Duodenal mucosa (tissue), 2 donors: ENCODE data around the gene S100Z.
"Not testable (repeated sequence)": the region's sequence is repeated elsewhere in the genome, so short reads cannot be mapped to it uniquely, and the experiment has no call there.

ENCODE experiments used
- H3K27ac ChIP-seq: one replicate; pipeline ENCODE4 v1.7.0; 2013; ENCODE audit warnings: low read depth, low read length
- H3K27me3 ChIP-seq, 2 donors: one replicate each; pipeline ENCODE4 v1.7.0; 2013; ENCODE audit warnings: low read length in 2 of 2, control low read depth in 1 of 2; ENCODE audit not compliant: insufficient read depth in 2 of 2, control insufficient read depth in 1 of 2
- H3K36me3 ChIP-seq, 2 donors: one replicate each; pipeline ENCODE4 v1.7.0; 2013; ENCODE audit warnings: low read length in 2 of 2, control low read depth in 1 of 2; ENCODE audit not compliant: insufficient read depth in 2 of 2, control insufficient read depth in 1 of 2
- H3K4me1 ChIP-seq, 2 donors: one replicate each; pipeline ENCODE4 v1.7.0; 2013; ENCODE audit warnings: low read length in 2 of 2, control low read depth in 1 of 2; ENCODE audit not compliant: insufficient read depth in 2 of 2, control insufficient read depth in 1 of 2
- H3K4me3 ChIP-seq, 2 donors: one replicate each; pipeline ENCODE4 v1.7.0; 2013; ENCODE audit warnings: low read length in 2 of 2, low read depth in 1 of 2
- H3K9ac ChIP-seq, 2 donors: one replicate each; pipeline ENCODE4 v1.7.0; 2013; ENCODE audit warnings: low read length in 2 of 2, low read depth in 1 of 2
- H3K9me3 ChIP-seq, 2 donors: one replicate each; pipeline ENCODE4 v1.7.0; 2013; ENCODE audit warnings: low read length in 2 of 2, control low read depth in 1 of 2; ENCODE audit not compliant: control insufficient read depth in 1 of 2

S100Z gene

GRCh38 chr5:76867827-76868693 is 18.2 kb downstream of the S100Z start:
- Histone ChIP-seq H3K27ac (no peak overlapping the region), H3K4me1 (peaks cover under 1 to 2% of the 10 kb centered on the region in 2 donors), H3K9ac (no peak overlapping the region), H3K36me3 (no peaks in the 10 kb centered on the region), H3K4me3 (peak overlapping the region; percentile 30 to 40), H3K27me3 (no peaks in the 10 kb centered on the region), H3K9me3 (no peaks in the 10 kb centered on the region)

DNA sequence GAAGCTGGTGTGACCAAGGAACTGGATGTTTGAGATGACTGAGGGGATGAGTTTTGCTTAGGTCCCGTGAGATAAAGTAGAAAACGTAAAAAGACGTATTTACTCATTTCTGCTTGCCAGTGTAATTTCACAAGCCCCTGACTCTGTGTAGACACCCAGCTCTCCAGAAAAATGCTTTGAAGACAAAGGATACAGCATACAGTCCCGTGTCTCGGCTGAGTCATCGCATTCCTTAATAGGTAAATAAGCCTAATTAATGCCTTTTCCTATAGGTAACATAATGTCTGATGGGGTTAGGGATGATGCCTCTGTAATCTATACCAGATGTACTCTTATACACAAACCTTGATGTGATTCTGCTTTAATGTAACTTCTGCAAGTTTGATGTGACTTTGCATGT is 20.2 kb downstream of the S100Z start:
- Histone ChIP-seq H3K27me3 (no peaks in the 10 kb centered on the region), H3K36me3 (no peaks in the 10 kb centered on the region), H3K9ac (no peak overlapping the region), H3K4me1 (peaks cover 2 to 5% of the 10 kb centered on the region in 2 donors), H3K4me3 (no peak overlapping the region), H3K27ac (no peak overlapping the region), H3K9me3 (no peaks in the 10 kb centered on the region)

DNA sequence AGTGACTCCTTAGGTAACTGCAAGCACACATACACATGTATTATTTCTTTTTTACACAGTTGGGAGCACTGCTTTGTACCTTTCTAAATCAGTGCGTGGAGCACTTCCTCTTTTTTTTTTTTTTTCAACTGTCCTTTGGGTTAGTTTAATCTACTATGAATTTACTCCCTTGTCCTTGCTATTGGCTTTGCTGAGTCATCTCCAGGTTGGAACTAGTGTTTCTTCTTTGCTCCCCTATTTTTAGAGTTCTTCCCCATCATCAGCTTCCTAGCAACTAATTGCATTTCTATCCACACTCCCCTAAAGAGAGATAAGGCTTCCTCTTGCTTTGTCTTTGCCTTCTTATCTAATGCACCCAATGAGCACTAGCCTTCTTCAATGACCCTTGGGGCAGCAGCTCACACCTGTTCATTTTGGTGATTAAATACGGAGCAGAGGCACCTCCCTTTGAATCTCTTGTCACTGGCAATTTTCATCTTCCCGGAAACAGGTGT is 24.3 kb downstream of the S100Z start:
- H3K36me3 ChIP-seq, result no peaks in the 10 kb centered on the region
- no peaks in the 10 kb centered on the region for H3K9me3 ChIP-seq
- H3K27me3 ChIP-seq, result no peaks in the 10 kb centered on the region
- peaks cover 2 to 5% of the 10 kb centered on the region in 2 donors for H3K4me1 ChIP-seq
- H3K27ac ChIP-seq, result no peak overlapping the region
- no peak overlapping the region for H3K4me3 ChIP-seq
- H3K9ac ChIP-seq, result no peak overlapping the region

- Histone ChIP-seq H3K27ac (no peak overlapping the region), H3K27me3 (no peaks in the 10 kb centered on the region), H3K9me3 (no peaks in the 10 kb centered on the region), H3K4me1 (no peaks in the 10 kb centered on the region), H3K4me3 (no peak overlapping the region), H3K9ac (no peak overlapping the region), H3K36me3 (no peaks in the 10 kb centered on the region)
Measured at GRCh38 chr5:76888733-76889300, 39.0 kb downstream of the S100Z start.

- no peak overlapping the region for H3K27ac ChIP-seq
- H3K27me3 ChIP-seq, result no peaks in the 10 kb centered on the region
- no peaks in the 10 kb centered on the region for H3K9me3 ChIP-seq
- H3K4me3 ChIP-seq, result no peak overlapping the region
- H3K36me3 ChIP-seq, result no peaks in the 10 kb centered on the region
- H3K9ac ChIP-seq, result no peak overlapping the region
- no peaks in the 10 kb centered on the region for H3K4me1 ChIP-seq
Measured at GRCh38 chr5:76893294-76893693, 43.5 kb downstream of the S100Z start.

DNA sequence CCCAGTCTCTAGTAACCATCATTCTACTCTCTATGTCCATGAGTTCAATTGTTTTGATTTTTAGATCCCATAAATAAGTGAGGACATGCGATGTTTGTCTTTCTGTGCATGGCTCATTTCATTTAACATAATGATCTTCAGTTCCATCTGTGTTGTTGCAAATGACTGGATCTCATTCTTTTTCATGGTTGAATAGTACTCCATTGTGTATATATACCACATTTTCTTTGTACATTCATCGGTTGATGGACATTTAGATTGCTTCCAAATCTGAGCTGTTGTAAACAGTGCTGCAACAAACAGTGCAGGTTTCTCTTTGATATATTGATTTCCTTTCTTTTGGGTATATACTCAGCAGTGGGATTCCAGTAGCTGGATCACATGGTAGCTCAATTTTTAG is 46.4 kb downstream of the S100Z start:
- no peaks in the 10 kb centered on the region for H3K36me3 ChIP-seq
- H3K4me1 ChIP-seq, result no peaks in the 10 kb centered on the region
- peaks cover 2 to 9% of the 10 kb centered on the region in 2 donors for H3K9me3 ChIP-seq
- H3K27ac ChIP-seq, result no peak overlapping the region
- H3K9ac ChIP-seq, result no peak overlapping the region
- no peak overlapping the region for H3K4me3 ChIP-seq
- no peaks in the 10 kb centered on the region for H3K27me3 ChIP-seq

GRCh38 chr5:76901522-76901921 is 51.7 kb downstream of the S100Z start:
- no peak overlapping the region for H3K27ac ChIP-seq
- peaks cover 6 to 14% of the 10 kb centered on the region in 2 donors for H3K9me3 ChIP-seq
- no peaks in the 10 kb centered on the region for H3K4me1 ChIP-seq
- H3K4me3 ChIP-seq, result no peak overlapping the region
- no peaks in the 10 kb centered on the region for H3K27me3 ChIP-seq
- no peaks in the 10 kb centered on the region for H3K36me3 ChIP-seq
- no peak overlapping the region for H3K9ac ChIP-seq

DNA sequence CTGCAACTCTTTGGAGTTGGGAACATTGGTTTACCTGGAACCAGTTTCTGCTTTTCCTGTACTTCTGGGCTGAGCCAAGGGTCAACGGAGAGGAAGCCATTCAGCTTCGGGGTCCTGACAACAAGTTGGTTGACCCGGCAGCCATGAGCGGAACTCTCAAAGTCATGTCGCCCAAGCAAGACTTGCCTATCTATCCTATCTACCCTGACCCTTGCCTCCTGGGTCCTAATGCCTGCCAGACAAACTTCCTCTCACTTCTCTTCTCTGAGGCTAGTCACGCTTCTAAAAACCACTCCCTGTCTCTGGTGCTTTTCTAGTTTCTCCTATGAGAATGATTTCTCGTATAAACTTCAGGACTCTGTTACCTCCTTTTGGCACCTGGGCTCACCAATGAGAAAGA is 58.4 kb downstream of the S100Z start:
- no peaks in the 10 kb centered on the region for H3K9me3 ChIP-seq
- H3K4me1 ChIP-seq, result no peaks in the 10 kb centered on the region
- no peaks in the 10 kb centered on the region for H3K36me3 ChIP-seq
- H3K27ac ChIP-seq, result no peak overlapping the region
- H3K9ac ChIP-seq, result no peak overlapping the region
- H3K4me3 ChIP-seq, result no peak overlapping the region
- H3K27me3 ChIP-seq, result no peaks in the 10 kb centered on the region

DNA sequence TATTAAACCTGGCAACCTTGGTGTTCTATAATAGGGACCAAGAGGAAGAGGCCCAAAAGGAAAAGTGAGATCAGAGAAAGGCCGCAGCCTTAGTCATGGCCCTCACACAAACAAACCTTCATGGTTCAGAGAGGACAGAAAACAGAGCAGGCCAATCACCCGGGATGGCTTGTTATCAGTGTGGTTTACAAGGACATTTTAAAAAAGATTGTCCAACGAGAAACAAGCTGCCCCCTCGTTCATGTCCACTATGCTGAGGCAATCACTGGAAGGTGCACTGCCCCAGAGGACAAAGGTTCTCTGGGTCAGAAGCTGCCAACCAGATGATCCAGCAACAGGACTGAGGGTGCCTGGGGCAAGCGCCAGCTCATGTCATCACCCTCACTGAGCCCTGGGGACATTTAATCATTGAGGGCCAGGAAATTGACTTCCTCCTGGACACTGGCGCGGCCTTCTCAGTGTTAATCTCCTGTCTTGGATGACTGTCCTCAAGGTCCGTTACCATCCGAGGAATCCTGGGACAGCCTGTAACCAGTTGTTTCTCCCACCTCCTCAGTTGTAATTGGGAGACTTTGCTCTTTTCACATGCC is 60.6 kb downstream of the S100Z start:
- H3K4me3 ChIP-seq, H3K4me1 ChIP-seq, H3K9ac ChIP-seq, H3K9me3 ChIP-seq, H3K27ac ChIP-seq, H3K36me3 ChIP-seq, H3K27me3 ChIP-seq: not testable (repeated sequence)

DNA sequence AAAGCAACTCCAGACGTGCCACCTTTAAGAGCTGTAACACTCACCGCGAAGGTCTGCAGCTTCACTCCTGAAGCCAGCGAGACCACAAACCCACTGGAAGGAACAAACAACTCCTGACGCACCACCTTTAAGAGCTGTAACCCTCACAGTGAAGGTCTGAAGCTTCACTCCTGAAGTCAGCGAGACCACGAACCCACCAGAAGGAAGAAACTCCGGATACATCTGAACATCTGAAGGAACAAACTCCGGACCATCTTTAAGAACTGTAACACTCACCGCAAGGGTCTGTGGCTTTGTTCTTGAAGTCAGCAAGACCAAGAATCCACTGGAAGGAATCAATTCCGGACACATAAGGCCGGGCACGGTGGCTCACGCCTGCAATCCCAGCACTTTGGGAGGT is 64.9 kb downstream of the S100Z start:
- not testable (repeated sequence) for H3K27ac ChIP-seq, H3K4me3 ChIP-seq, H3K9ac ChIP-seq, H3K36me3 ChIP-seq, H3K27me3 ChIP-seq, H3K4me1 ChIP-seq, H3K9me3 ChIP-seq
